HG03442 (cell line): Measurements from ENCODE around the gene COMMD4.
"Not testable (repeated sequence)": the region's sequence is repeated elsewhere in the genome, so short reads cannot be mapped to it uniquely, and the experiment has no call there.

Experiments used
- ATAC-seq: cut with Tn5 transposase; IDR thresholded peaks from one replicate; pipeline ENCODE4 v1.9.1; 2021; ENCODE audit warnings: mild to moderate bottlenecking, moderate library complexity; ENCODE audit not compliant: unreplicated experiment

COMMD4 gene

DNA sequence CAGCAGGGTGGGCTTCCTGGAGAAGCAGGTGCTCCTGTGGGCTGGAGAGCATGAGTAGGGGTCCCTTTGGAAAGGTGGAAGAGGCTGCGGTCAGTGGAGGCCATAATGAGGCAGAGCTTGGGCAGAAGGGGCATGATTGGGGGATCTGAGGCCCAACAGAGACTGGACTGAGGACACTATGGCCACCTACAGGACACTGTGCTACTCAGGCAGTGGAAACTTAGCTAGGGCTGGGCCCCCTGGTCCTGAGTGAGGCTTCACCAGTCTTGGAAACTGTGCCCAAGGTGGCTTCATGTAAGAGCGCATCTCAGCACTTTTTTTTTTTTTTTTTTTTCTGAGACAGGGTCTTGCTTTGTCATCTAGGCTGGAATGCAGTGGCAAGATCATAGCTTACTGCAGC, 6.3 kb upstream of the COMMD4 start:
- no peak for ATAC-seq

DNA sequence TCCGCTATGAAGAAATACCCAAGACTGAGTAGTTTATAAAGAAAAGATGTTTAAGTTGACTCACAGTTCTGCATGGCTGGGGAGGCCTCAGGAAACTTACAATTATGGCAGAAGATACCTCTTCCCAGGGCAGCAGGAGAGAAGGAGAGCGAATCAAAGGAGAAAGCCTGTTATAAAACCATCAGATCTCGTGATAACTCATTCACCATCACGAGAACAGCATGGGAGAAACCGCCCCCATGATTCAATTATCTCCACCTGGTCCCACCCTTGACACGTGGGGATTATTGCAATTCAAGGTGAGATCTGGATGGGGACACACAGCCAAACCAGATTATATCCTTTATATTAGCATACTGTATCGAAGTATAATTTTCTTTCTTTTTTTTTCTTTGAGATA, 3.8 kb upstream of the COMMD4 start:
- not testable (repeated sequence) for ATAC-seq

DNA sequence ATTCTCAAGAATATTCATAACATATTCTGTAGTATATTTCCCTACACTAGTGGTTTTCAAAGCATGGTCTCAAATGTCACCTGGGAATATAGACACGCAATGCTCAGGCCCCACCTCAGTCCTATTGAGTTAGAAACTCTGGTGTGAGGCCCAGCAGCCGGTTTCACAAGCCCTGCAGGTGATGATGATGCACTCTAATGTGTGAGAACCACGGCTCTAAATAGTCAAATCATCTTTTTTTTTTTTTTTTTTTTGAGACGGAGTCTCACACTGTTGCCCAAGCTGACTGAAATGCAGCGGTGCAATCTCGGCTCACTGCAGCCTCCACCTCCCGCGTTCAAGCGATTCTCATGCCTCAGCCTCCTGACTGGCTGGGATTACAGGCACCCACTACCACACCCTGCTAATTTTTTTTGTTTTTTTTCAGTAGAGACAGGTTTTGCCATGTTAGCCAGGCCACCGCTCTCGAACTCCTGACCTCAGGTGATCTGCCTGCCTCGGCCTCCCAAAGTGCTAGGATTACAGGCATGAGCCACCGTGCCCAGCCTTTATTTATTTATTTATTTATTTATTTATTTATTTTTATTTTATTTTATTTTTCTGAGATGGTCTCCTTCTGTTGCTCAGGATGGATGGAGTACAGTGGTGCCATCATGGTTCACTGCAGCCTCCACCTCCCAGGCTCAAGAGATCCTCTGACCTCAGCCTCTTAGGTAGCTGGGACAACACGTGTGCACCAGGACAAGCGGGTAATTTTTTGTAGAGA, 2.0 kb upstream of the COMMD4 start:
- not testable (repeated sequence) for ATAC-seq

DNA sequence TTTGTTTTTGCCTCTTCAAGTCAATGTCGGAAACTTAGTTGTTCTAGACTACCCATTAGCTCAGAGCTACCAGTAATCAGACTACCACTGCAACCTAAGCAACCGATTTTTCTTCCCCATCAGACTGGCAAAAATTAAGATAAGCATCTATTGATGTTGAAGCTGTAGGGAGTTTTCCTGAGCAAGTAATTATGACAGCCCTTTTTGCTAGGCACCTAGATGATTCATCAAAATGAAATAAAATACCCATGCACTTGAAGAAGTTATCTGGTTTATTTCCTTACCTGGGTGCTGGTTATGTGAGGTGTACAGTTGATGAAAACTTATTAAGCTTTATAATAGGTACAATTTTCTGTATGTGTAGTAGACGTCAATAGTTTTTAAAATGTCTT, 554 bp upstream of the COMMD4 start:
- ATAC-seq, result no peak

DNA sequence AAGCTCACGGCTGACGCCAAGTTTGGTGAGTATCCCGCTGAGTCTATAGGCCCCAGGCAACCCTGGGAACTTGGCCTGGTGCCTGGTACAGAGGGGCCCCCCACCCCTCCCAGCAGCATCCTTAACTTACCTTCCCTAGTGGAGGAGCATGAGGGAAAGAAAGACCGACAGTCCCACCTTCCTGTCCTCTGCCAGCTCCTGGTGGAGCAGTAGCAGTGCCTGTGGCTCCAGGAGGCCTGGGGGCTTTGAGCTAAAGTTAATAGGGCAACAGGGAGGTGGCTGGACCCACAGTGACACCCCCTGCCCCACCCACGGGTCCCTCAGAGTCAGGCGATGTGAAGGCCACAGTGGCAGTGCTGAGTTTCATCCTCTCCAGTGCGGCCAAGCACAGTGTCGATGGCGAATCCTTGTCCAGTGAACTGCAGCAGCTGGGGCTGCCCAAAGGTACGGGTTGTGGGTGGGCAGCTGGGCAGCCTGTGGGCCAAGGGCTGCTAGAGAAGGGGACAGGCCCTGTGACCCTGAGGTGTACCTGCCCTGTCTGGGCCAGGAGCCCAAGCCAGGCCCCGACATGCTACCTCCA, 2.9 kb downstream of the COMMD4 start:
- no peak for ATAC-seq

DNA sequence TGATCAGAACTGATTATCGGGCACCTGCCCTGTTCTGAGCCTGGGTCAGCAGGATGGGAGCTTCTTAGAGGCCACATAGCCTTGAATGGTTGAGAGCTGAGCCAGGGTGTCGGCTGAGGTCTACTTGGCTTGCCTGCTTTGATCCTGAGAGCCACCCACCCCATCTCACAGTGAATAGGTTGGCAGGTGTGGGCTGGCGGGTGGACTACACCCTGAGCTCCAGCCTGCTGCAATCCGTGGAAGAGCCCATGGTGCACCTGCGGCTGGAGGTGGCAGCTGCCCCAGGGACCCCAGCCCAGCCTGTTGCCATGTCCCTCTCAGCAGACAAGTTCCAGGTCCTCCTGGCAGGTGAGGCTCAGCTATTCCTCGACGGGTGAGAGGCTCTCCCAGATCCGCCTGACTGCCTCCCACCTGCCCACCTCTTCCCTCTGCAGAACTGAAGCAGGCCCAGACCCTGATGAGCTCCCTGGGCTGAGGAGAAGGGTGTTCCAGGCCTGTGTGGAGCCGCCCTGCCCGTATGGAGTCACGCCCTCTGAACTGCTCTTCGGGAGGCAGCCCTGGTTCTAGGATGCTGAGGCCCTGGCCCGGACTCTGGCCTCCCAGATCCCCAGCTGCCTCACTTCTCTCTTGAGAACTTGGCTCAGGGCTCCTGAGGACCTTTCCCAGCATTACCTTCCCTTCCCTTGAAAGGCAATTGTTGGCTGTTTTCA, 3.8 kb downstream of the COMMD4 start:
- ATAC-seq, result no peak

DNA sequence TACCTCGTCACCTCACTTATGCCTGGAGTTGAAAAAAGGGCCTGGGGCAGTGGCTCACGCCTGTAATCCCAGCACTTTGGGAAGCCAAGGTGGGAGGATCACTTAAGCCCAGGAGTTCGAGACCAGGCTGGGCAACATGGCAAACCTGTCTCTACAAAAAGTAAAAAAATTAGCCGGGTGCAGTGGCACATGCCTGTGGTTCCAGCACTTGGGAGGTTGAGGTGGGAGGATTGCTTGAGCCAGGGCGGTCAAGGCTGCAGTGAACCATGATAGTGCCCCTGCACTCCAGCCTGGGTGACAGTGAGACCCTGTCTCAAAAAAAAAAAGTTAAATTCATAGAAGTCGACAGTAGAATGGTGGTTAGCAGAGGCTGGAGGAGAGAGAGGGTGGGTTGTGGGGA, 6.4 kb downstream of the COMMD4 start:
- no peak for ATAC-seq

DNA sequence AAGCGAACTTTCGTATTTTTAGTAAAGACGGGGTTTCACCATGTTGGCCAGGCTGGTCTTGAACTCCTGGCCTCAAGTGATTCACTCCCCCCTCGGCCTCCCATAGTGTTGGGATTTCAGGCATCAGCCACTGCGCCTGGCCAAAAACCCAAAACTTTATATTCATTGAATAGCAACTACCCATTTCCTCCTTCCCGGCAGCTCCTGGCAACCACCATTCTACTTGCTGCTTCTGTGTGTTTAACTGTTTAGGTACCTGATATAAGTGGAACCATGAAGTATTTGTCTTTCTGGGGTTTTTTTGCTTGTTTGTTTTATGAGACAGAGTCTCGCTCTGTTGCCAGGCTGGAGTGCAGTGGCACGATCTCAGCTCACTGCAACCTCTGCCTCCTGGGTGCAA, 8.1 kb downstream of the COMMD4 start:
- not testable (repeated sequence) for ATAC-seq

DNA sequence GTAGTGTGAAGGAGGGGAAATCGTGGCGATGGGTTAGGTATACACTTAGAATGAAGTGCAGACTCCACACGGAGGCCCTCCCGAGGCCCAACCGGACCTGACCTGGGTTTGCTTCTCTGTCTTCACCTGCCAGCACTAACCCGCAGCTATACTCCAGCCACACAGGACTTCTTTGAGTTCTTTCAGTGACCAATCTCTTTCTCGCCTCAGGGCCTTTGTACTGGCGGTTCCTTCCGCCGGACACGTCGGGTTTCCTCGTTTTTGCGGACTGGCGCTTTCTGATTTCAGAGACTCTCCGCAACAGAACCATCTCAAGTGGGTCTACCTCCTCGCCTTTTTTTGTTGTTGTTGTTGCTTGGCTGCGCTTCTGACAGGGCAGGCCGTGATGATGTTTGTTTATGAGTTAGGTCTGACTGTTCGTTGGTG, 10.9 kb downstream of the COMMD4 start, which contains the start of gene NEIL1:
NEIL1 (plus strand) TSS at position 244 of the 426 bp plus-strand sequence. CDS start 1,867 bp downstream, outside the sequence.
- ATAC-seq, result no peak

DNA sequence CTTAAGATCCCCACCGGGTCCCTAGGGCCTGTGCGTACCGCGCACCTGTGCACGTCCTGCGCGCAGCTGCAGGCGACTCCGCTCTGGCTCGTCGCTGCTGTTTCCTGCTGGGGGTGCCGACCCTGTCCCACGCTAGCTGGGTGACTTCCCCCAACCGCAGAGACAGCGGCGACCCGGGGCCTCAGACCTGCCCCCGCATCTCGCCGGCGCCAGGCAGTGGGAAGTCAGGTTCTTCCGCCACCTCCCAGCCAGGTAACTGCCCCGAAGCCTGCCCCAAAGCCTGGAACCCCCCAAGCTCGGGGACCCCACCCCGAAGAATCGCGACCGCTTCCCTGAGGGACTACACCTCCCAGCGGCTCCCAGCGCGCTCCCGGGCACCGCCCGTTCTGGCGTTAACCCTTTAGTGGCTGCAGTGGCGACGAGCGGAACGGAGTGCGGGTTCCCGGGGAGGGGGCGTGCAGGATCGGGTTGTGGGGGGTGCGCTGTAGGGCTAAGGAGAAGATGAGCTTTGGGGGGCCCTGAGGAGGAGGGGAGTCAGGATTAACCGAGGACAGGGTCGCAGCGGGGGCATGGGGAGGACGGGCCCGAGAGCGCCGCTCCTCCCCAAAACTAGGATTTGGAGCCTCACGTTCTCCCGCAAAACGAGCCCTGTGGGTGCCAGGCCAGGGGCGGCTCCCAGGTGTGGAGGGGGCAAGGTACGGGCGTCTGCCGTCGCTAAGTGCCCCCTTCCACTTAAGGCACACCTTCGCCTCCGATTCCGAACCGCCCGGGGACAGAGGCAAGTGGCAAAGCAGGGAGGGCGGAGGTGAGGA, 11.6 kb downstream of the COMMD4 start:
- no peak for ATAC-seq

DNA sequence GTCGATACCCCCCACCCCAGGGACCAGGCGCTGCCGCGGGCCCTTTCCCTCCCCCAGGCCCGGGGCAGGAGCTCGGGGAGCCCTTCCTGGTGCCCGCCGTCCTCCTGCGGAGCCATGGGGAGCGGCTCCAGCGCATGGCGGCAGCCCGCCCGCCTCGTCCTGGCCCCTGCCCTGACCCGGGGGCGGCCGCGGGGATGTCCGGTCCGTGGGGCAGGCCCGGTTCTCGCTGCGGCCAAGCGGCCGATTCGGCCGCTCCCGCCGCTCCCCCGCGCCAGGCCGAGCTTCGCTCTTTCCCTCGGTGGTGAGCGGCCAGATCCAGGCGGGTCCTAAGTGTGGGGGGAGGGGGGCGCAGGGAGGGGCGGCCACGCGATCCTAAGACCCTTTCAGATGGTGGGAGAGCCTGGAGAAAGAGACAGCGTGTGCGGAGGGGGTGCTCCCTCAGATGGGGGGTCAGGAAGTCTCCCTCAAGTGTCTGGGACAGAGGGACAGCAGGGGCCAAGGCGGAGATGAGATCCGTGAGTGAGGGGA, 12.2 kb downstream of the COMMD4 start:
- no peak for ATAC-seq

DNA sequence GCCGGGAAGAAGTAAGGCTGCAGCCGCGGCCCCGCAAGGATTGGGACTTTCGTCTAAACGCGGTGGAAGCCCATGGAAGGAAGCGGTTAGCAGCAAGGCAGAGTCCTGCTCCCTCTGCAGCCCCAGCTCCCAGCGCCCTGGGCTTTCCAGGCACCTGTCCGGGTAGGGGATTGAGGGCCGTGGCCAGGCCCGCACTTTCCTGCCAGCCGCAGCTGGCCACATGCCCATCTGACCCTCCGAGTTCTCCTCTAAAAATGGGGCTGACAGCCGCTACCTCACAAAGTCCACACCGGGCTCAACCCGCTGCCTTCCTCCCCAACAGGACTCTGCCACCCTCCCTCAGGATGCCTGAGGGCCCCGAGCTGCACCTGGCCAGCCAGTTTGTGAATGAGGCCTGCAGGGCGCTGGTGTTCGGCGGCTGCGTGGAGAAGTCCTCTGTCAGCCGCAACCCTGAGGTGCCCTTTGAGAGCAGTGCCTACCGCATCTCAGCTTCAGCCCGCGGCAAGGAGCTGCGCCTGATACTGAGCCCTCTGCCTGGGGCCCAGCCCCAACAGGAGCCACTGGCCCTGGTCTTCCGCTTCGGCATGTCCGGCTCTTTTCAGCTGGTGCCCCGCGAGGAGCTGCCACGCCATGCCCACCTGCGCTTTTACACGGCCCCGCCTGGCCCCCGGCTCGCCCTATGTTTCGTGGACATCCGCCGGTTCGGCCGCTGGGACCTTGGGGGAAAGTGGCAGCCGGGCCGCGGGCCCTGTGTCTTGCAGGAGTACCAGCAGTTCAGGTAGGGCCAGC, 12.9 kb downstream of the COMMD4 start:
- ATAC-seq, result no peak

DNA sequence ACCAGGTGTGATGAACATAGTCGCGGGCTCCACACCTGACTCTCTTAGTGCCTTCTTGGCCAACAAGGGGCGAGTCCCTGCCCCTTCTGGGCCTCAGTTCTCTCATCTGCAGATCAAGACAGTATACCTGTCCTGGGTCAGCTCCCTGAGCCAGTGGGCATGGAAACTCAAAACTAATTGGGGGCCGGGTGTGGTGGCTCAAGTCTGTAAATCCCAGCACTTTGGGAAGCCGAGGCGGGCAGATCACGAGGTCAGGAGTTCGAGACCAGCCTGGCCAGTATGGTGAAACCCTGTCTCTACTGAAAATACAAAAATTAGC, 13.4 kb downstream of the COMMD4 start:
- not testable (repeated sequence) for ATAC-seq

DNA sequence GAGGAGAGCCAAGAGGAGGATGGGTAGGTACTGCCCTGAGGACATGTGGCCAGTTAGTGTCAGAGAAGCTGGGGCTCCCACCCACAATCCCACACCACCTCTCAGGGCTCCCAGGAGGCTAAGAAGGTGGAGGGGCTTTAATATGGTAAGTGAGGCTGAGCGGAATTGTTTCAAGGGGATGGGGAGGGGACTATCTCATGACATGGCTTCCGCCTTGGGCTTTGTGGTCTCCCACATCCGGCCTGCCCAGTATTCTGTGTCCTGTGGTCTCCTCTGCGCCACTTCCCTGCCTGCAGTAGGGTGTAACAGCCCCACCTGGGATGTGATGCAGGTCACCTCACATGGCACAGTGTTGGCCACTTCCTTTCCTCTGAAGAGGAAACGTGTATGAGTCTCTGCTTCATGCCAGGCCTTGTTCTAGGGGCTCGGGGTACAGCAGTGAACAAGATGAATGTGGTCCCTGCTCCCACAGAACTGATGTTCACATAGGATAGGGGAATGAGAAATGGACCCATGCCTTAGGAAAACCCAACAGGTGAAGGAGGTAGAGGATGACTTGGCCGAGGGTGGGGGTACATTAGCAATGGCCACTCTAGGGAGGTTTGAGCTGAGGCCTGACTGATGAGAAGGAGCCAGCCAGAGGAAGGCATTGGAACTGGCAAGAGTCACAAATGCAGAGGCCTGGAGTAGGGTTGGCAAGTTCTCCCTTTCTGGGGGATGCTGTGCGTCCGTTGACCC, 14.2 kb downstream of the COMMD4 start:
- no peak for ATAC-seq

DNA sequence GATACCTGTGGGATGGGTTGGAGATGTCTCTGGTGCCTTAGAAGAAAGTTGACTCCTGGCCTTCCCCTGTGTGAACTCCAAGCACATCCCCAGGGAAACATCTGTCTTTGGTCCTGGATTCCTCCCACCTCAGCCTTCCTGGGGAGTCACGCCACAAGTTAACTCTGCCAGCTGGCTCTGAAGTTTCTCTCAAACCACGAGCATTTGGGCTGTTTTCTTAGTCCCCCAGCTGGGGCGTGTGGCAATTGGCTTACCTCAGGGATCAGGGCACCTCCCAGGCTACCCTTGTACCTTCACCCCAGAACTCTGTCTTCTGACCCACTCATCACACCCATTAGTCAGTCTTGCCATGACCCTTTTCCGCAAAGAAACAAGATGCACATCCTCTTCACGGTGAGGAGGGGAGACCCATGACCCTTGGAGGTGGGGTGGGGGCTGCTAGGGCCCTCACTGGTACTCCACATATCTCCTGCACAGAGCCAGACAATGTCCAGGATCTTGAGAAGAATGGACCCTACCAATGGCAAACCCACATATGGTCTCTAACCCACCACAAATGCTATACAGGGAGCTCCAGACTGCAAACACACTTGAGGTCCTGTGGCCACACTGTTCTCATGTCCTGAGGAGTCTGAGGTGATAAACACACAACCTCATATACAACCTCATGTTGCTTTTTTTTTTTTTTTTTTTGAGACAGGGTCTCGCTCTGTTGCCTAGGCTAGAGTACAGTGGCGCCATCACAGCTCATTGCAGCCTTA, 14.9 kb downstream of the COMMD4 start:
- ATAC-seq, result no peak

DNA sequence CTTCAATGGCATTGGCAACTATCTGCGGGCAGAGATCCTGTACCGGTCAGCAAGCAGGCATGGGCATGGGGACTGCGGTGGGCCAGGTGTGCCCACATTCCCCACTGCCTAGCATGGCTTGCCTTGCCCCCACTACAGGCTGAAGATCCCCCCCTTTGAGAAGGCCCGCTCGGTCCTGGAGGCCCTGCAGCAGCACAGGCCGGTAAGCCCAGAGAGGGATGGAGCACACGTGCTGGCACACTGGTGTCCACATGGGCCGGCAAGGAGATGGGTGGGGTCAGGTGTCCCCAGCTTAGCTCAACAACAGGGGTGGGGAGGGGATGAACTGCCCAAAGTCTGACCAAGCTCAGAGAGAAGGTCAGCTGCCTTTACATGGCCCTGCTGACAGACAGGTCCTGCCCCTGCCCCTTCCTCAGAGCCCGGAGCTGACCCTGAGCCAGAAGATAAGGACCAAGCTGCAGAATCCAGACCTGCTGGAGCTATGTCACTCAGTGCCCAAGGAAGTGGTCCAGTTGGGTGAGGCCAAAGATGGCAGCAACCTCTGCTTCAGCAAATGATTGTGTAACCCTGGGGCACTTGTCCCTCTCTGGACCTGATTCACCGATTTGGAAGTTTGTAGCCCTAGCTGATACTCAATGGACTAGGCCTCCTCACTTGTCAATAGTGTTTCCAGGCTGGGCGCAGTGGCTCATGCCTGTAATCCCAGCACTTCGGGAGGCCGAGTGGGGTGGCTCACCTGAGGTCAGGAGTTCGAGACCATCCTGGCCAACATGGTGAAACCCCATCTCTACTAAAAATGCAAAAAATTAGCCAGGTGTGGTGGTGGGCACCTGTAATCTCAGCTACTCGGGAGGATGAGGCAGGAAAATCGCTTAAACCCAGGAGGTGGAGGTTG, 16.6 kb downstream of the COMMD4 start:
- ATAC-seq, result no peak

DNA sequence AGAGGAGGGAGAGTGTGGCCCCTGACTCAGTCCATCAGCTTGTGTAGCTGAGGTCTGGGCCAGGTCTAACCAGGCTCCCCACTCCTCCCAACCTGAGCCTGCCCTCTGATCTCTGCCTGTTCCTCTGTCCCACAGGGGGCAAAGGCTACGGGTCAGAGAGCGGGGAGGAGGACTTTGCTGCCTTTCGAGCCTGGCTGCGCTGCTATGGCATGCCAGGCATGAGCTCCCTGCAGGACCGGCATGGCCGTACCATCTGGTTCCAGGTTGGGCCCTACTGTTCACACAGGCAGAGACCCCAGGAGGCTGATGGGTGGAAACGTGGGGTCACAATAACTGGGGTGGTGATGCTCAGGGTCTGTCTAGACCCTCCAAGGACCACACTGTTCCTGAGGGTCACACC, 17.7 kb downstream of the COMMD4 start:
- ATAC-seq, result no peak

DNA sequence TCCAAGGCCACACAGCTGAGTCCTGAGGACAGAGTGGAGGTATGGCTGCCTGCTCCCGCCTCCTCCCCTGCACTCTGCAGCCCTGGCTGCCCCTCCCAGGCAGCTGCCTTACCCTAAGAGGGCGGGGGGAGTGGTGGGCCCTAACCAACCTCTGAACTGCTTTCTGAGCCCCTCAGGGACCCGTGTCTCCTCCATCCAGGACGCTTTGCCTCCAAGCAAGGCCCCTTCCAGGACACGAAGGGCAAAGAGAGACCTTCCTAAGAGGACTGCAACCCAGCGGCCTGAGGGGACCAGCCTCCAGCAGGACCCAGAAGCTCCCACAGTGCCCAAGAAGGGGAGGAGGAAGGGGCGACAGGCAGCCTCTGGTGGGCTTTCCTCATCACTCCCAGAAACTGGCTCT, 18.6 kb downstream of the COMMD4 start:
- ATAC-seq, result no peak
